ENCODE data around the gene ASGR2. TPM values are rescaled to one million over a fixed set of nuclear protein-coding genes. Genes with fewer than 3 reads are reported as not detected.
A peak's percentile ranks its signal among the peaks of the same experiment; 100 is the strongest.

ASGR2 gene
- total and polyA plus RNA-seq, 2 of the 13 experiments (the other 11 are each of a cell fraction or from before 2014, with no cell fraction given): 320 to 754 TPM

DNA sequence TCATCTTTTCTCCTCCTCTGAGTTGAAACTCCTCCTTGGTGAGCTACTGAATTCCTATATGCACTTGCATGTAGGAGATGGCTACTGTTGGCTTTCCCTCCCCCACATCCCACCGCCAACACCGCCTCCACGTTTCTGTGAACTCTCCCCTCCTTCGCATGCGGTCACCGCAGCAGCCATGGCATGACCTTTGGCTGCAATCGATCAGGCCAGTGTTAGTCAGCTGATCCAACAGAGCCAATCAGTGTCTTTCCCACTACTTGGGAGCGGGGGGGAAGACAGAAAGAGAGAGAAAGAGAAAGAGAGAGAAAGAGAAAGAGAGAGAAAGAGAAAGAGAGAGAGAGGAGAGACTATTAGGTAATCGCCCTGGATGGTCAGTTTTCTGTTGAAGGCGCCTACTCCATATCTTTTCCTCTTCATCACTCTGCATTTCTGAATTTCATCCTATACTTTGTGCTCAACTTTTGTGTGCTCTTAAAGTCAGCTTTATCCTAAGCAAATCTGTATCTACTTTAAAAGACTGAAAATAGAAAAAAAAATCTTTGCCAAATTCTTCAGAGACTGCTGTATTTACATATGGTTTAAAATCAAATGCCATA lies 41.8 kb upstream of the ASGR2 start (continued):
- TF ChIP-seq CCAR2 (optimal IDR thresholded peaks at IDR 0.05; ENCODE audit: low read depth, low read length): no peak
- TF ChIP-seq, protein P1, sequence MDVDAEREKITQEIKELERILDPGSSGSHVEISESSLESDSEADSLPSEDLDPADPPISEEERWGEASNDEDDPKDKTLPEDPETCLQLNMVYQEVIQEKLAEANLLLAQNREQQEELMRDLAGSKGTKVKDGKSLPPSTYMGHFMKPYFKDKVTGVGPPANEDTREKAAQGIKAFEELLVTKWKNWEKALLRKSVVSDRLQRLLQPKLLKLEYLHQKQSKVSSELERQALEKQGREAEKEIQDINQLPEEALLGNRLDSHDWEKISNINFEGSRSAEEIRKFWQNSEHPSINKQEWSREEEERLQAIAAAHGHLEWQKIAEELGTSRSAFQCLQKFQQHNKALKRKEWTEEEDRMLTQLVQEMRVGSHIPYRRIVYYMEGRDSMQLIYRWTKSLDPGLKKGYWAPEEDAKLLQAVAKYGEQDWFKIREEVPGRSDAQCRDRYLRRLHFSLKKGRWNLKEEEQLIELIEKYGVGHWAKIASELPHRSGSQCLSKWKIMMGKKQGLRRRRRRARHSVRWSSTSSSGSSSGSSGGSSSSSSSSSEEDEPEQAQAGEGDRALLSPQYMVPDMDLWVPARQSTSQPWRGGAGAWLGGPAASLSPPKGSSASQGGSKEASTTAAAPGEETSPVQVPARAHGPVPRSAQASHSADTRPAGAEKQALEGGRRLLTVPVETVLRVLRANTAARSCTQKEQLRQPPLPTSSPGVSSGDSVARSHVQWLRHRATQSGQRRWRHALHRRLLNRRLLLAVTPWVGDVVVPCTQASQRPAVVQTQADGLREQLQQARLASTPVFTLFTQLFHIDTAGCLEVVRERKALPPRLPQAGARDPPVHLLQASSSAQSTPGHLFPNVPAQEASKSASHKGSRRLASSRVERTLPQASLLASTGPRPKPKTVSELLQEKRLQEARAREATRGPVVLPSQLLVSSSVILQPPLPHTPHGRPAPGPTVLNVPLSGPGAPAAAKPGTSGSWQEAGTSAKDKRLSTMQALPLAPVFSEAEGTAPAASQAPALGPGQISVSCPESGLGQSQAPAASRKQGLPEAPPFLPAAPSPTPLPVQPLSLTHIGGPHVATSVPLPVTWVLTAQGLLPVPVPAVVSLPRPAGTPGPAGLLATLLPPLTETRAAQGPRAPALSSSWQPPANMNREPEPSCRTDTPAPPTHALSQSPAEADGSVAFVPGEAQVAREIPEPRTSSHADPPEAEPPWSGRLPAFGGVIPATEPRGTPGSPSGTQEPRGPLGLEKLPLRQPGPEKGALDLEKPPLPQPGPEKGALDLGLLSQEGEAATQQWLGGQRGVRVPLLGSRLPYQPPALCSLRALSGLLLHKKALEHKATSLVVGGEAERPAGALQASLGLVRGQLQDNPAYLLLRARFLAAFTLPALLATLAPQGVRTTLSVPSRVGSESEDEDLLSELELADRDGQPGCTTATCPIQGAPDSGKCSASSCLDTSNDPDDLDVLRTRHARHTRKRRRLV (CRISPR knock-in tag; IDR thresholded peaks at IDR 0.05): 0 out of 2 replicates have a peak, but pooled peaks have one; percentile 59
- TF ChIP-seq, protein P2, sequence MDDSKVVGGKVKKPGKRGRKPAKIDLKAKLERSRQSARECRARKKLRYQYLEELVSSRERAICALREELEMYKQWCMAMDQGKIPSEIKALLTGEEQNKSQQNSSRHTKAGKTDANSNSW (CRISPR knock-in tag; IDR thresholded peaks at IDR 0.05; ENCODE audit: borderline replicate concordance): 0 out of 2 replicates have a peak, but pooled peaks have one; percentile 73
- TF ChIP-seq, protein P3, sequence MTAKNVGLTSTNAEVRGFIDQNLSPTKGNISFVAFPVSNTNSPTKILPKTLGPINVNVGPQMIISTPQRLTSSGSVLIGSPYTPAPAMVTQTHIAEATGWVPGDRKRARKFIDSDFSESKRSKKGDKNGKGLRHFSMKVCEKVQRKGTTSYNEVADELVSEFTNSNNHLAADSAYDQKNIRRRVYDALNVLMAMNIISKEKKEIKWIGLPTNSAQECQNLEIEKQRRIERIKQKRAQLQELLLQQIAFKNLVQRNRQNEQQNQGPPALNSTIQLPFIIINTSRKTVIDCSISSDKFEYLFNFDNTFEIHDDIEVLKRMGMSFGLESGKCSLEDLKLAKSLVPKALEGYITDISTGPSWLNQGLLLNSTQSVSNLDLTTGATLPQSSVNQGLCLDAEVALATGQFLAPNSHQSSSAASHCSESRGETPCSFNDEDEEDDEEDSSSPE (CRISPR knock-in tag; IDR thresholded peaks at IDR 0.05): peak; percentile 97
- no peak for TF ChIP-seq GABPA (IDR thresholded peaks at IDR 0.05; ENCODE audit: low read depth, low read length)
- peak; percentile 21; the same call in 1 of the 2 replicates for TF ChIP-seq GABPA (CRISPR knock-in tag; IDR thresholded peaks at IDR 0.05; ENCODE audit: low read depth)
- TF ChIP-seq KDM5B (CRISPR knock-in tag; IDR thresholded peaks at IDR 0.05; ENCODE audit: borderline replicate concordance): peak; percentile 98
- no peak for TF ChIP-seq ZSCAN29 (CRISPR knock-in tag; conservative IDR thresholded peaks at IDR 0.05)
- TF ChIP-seq GZF1 (CRISPR knock-in tag; IDR thresholded peaks at IDR 0.05): peak; percentile 70; the same call in 1 of the 2 replicates
- TF ChIP-seq ZKSCAN8 (CRISPR knock-in tag; IDR thresholded peaks at IDR 0.05; ENCODE audit: borderline replicate concordance): no peak
- TF ChIP-seq ZNF30 (CRISPR knock-in tag; IDR thresholded peaks at IDR 0.05): peak; percentile 95
- no peak for TF ChIP-seq ZNF460 (CRISPR knock-in tag; IDR thresholded peaks at IDR 0.05; ENCODE audit: borderline replicate concordance)
- no peak for TF ChIP-seq SALL2 (CRISPR knock-in tag; IDR thresholded peaks at IDR 0.05)
- TF ChIP-seq, protein P4, sequence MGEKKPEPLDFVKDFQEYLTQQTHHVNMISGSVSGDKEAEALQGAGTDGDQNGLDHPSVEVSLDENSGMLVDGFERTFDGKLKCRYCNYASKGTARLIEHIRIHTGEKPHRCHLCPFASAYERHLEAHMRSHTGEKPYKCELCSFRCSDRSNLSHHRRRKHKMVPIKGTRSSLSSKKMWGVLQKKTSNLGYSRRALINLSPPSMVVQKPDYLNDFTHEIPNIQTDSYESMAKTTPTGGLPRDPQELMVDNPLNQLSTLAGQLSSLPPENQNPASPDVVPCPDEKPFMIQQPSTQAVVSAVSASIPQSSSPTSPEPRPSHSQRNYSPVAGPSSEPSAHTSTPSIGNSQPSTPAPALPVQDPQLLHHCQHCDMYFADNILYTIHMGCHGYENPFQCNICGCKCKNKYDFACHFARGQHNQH (CRISPR knock-in tag; IDR thresholded peaks at IDR 0.05): peak; percentile 86
- peak; percentile 92 for TF ChIP-seq JUN (CRISPR knock-in tag; IDR thresholded peaks at IDR 0.05)
- peak; percentile 99 for TF ChIP-seq BORCS8-MEF2B (CRISPR knock-in tag; IDR thresholded peaks at IDR 0.05)
- 0 out of 2 replicates have a peak, but pooled peaks have one; percentile 28 for TF ChIP-seq ZNF615 (CRISPR knock-in tag; IDR thresholded peaks at IDR 0.05; ENCODE audit: borderline replicate concordance)
- TF ChIP-seq ZNF605 (CRISPR knock-in tag; IDR thresholded peaks at IDR 0.05): peak; percentile 92
- TF ChIP-seq, protein P5, sequence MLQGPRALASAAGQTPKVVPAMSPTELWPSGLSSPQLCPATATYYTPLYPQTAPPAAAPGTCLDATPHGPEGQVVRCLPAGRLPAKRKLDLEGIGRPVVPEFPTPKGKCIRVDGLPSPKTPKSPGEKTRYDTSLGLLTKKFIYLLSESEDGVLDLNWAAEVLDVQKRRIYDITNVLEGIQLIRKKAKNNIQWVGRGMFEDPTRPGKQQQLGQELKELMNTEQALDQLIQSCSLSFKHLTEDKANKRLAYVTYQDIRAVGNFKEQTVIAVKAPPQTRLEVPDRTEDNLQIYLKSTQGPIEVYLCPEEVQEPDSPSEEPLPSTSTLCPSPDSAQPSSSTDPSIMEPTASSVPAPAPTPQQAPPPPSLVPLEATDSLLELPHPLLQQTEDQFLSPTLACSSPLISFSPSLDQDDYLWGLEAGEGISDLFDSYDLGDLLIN (CRISPR knock-in tag; IDR thresholded peaks at IDR 0.05; ENCODE audit: borderline replicate concordance): no peak
